ENCODE data around the gene ZRANB3. TPM values are rescaled to one million over a fixed set of nuclear protein-coding genes. Genes with fewer than 3 reads are reported as not detected.

ZRANB3 gene
- total and polyA plus RNA-seq, 2 donors (not counting 1 experiment from before 2014, with no cell fraction given), result 4.8 to 7.4 TPM

DNA sequence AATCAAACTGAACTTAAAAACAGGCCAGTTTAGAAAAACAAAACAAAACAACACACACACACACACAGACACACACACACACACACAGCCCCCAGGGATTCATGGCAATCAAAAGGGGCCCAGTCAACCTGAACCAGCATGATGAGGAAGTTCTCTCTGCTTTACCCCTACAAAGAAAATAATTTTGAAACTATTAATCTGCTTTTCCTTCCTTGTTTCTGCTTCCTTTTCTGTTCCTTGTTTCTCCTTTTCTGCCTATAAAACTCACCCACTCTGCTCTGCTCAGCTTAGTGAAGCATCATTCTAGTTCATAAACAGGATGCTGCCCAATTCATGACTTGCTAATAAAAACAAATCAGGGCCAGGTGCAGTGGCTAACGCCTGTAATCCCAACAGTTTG is 275.8 kb downstream of the ZRANB3 start:
- TF ChIP-seq CTCF (conservative IDR thresholded peaks at IDR 0.05 in 1 of 2, IDR thresholded peaks at IDR 0.05 in 1 of 2; ENCODE audit: low read depth in 1 of 2, low read length in 2 of 2), result no peak
- no peak for TF ChIP-seq EZH2 (IDR thresholded peaks at IDR 0.05; ENCODE audit: low read length, missing control alignments)
- Histone ChIP-seq H3K36me3 (ENCODE audit: control insufficient read depth, insufficient read depth, low read length) (no peaks in the 10 kb centered on the region), H3K9ac (ENCODE audit: insufficient read depth, low read length) (no peak overlapping the region), H3K4me1 (ENCODE audit: control insufficient read depth, extremely low read depth, insufficient read depth, low read length) (peaks cover 8% of the 10 kb centered on the region), H4K20me1 (ENCODE audit: control insufficient read depth, extremely low read depth, insufficient read depth, low read length) (no peaks in the 10 kb centered on the region), H2AFZ (ENCODE audit: low read length) (no peak overlapping the region), H3K9me3 (ENCODE audit: control insufficient read depth, insufficient read depth, low read depth, low read length) (no peaks in the 10 kb centered on the region), H3K27me3 (ENCODE audit: control insufficient read depth, insufficient read depth, low read length) (no peaks in the 10 kb centered on the region), H3K27ac (ENCODE audit: insufficient read depth, low read length) (no peak overlapping the region), H3K4me2 (ENCODE audit: extremely low read depth, insufficient read depth, low read length) (no peak overlapping the region), H3K79me2 (ENCODE audit: control insufficient read depth, insufficient read depth, low read length) (no peaks in the 10 kb centered on the region), H3K4me3 (replicated peaks in 1 of 4; ENCODE audit: control extremely low read depth in 1 of 4, insufficient read depth in 1 of 4, low read depth in 3 of 4, low read length in 4 of 4) (no peak overlapping the region)
- no peak for DNase-seq (ENCODE audit: low read depth in 2 of 2)

GRCh38 chr2:135252805-135253458 is 278.1 kb downstream of the ZRANB3 start:
- no peak overlapping the region for H3K27ac ChIP-seq (ENCODE audit: insufficient read depth, low read length)
- H3K27me3 ChIP-seq (ENCODE audit: control insufficient read depth, insufficient read depth, low read length), result no peaks in the 10 kb centered on the region
- no peak overlapping the region for H3K9ac ChIP-seq (ENCODE audit: insufficient read depth, low read length)
- no peak overlapping the region for H2AFZ ChIP-seq (ENCODE audit: low read length)
- no peak overlapping the region for H3K4me2 ChIP-seq (ENCODE audit: extremely low read depth, insufficient read depth, low read length)
- no peak overlapping the region for H3K4me3 ChIP-seq (replicated peaks in 1 of 4; ENCODE audit: control extremely low read depth in 1 of 4, insufficient read depth in 1 of 4, low read depth in 3 of 4, low read length in 4 of 4)
- no peaks in the 10 kb centered on the region for H3K36me3 ChIP-seq (ENCODE audit: control insufficient read depth, insufficient read depth, low read length)
- H4K20me1 ChIP-seq (ENCODE audit: control insufficient read depth, extremely low read depth, insufficient read depth, low read length), result no peaks in the 10 kb centered on the region
- DNase-seq (ENCODE audit: low read depth in 2 of 2), result no peak
- TF ChIP-seq EZH2 (IDR thresholded peaks at IDR 0.05; ENCODE audit: low read length, missing control alignments) (no peak), CTCF (conservative IDR thresholded peaks at IDR 0.05 in 1 of 2, IDR thresholded peaks at IDR 0.05 in 1 of 2; ENCODE audit: low read depth in 1 of 2, low read length in 2 of 2) (no peak)
- H3K9me3 ChIP-seq (ENCODE audit: control insufficient read depth, insufficient read depth, low read depth, low read length), result no peaks in the 10 kb centered on the region
- H3K79me2 ChIP-seq (ENCODE audit: control insufficient read depth, insufficient read depth, low read length), result no peaks in the 10 kb centered on the region
- H3K4me1 ChIP-seq (ENCODE audit: control insufficient read depth, extremely low read depth, insufficient read depth, low read length), result peaks cover 5% of the 10 kb centered on the region

DNA sequence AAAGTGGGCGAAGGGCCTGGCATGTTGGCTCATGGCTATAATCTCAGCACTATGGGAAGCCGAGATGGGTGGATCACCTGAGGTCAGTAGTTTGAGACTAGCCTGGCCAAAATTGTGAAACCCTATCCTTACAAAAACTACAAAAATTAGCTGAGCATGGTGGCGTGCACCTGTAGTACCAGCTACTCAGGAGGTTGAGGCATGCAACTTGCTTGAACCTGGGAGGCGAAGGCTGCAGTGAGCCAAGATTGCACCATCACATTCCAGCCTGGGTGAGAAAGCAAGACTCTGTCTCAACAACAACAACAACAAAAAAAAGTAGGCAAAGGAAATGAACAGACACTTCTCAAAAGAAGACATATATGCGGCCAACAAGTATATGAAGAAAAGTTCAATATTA is 282.4 kb downstream of the ZRANB3 start:
- H3K36me3 ChIP-seq (ENCODE audit: control insufficient read depth, insufficient read depth, low read length), result no peaks in the 10 kb centered on the region
- no peak overlapping the region for H2AFZ ChIP-seq (ENCODE audit: low read length)
- H4K20me1 ChIP-seq (ENCODE audit: control insufficient read depth, extremely low read depth, insufficient read depth, low read length), result no peaks in the 10 kb centered on the region
- H3K27ac ChIP-seq (ENCODE audit: insufficient read depth, low read length), result no peak overlapping the region
- no peaks in the 10 kb centered on the region for H3K4me1 ChIP-seq (ENCODE audit: control insufficient read depth, extremely low read depth, insufficient read depth, low read length)
- no peaks in the 10 kb centered on the region for H3K79me2 ChIP-seq (ENCODE audit: control insufficient read depth, insufficient read depth, low read length)
- TF ChIP-seq CTCF (conservative IDR thresholded peaks at IDR 0.05 in 1 of 2, IDR thresholded peaks at IDR 0.05 in 1 of 2; ENCODE audit: low read depth in 1 of 2, low read length in 2 of 2) (no peak), EZH2 (IDR thresholded peaks at IDR 0.05; ENCODE audit: low read length, missing control alignments) (no peak)
- DNase-seq (ENCODE audit: low read depth in 2 of 2), result no peak
- H3K27me3 ChIP-seq (ENCODE audit: control insufficient read depth, insufficient read depth, low read length), result no peaks in the 10 kb centered on the region
- H3K4me3 ChIP-seq (replicated peaks in 1 of 4; ENCODE audit: control extremely low read depth in 1 of 4, insufficient read depth in 1 of 4, low read depth in 3 of 4, low read length in 4 of 4), result no peak overlapping the region
- no peak overlapping the region for H3K9ac ChIP-seq (ENCODE audit: insufficient read depth, low read length)
- H3K4me2 ChIP-seq (ENCODE audit: extremely low read depth, insufficient read depth, low read length), result no peak overlapping the region
- no peaks in the 10 kb centered on the region for H3K9me3 ChIP-seq (ENCODE audit: control insufficient read depth, insufficient read depth, low read depth, low read length)
